ENCODE measurements around the gene LY9. TPM values are rescaled to one million over a fixed set of nuclear protein-coding genes. Genes with fewer than 3 reads are reported as not detected.

LY9 gene
- total RNA-seq, 1 experiment from 2014 or later = not detected

GRCh38 chr1:160799641-160800040 lies 3.7 kb downstream of the LY9 start:
- POLR2A ChIA-PET (ENCODE audit: low non-redundant PET) = no interaction called here
- no peak for DNase-seq (ENCODE audit: low spot score)
- H3K4me1 ChIP-seq (ENCODE audit: insufficient read depth, low read length, poor library complexity, severe bottlenecking) = no peaks in the 10 kb centered on the region
- no peaks in the 10 kb centered on the region for H3K9me3 ChIP-seq (ENCODE audit: low read depth, low read length, poor library complexity, severe bottlenecking)
- BruUV-seq (replicated peaks) = no TSS peak
- intact Hi-C loops (cut with micrococcal nuclease; ENCODE audit: unreplicated experiment) = no loop called here
- H3K4me3 ChIP-seq (ENCODE audit: low read depth, low read length, poor library complexity, severe bottlenecking) = no peak overlapping the region
- TF ChIP-seq CTCF (conservative IDR thresholded peaks at IDR 0.05; ENCODE audit: low read depth, low read length) (no peak), EZH2 (IDR thresholded peaks at IDR 0.05; ENCODE audit: borderline replicate concordance, low read depth, low read length, poor library complexity, severe bottlenecking) (no peak)
- H3K36me3 ChIP-seq (ENCODE audit: insufficient read depth, low read length, poor library complexity, severe bottlenecking) = no peaks in the 10 kb centered on the region
- H3K27ac ChIP-seq (ENCODE audit: low read depth, low read length, poor library complexity, severe bottlenecking) = no peak overlapping the region
- CTCF ChIA-PET = no interaction called here
- no peaks in the 10 kb centered on the region for H3K27me3 ChIP-seq (replicated peaks; ENCODE audit: insufficient read depth, low read depth, low read length, poor library complexity)

- ChIA-PET CTCF (no interaction called here), POLR2A (ENCODE audit: low non-redundant PET) (no interaction called here)
- no peak for DNase-seq (ENCODE audit: low spot score)
- Histone ChIP-seq H3K27ac (ENCODE audit: low read depth, low read length, poor library complexity, severe bottlenecking) (no peak overlapping the region), H3K4me3 (ENCODE audit: low read depth, low read length, poor library complexity, severe bottlenecking) (no peak overlapping the region), H3K4me1 (ENCODE audit: insufficient read depth, low read length, poor library complexity, severe bottlenecking) (no peaks in the 10 kb centered on the region), H3K9me3 (ENCODE audit: low read depth, low read length, poor library complexity, severe bottlenecking) (no peaks in the 10 kb centered on the region), H3K27me3 (replicated peaks; ENCODE audit: insufficient read depth, low read depth, low read length, poor library complexity) (no peaks in the 10 kb centered on the region), H3K36me3 (ENCODE audit: insufficient read depth, low read length, poor library complexity, severe bottlenecking) (no peaks in the 10 kb centered on the region)
- intact Hi-C loops (cut with micrococcal nuclease; ENCODE audit: unreplicated experiment) = no loop called here
- BruUV-seq (replicated peaks) = no TSS peak
- TF ChIP-seq EZH2 (IDR thresholded peaks at IDR 0.05; ENCODE audit: borderline replicate concordance, low read depth, low read length, poor library complexity, severe bottlenecking) (no peak), CTCF (conservative IDR thresholded peaks at IDR 0.05; ENCODE audit: low read depth, low read length) (no peak)
Measured at GRCh38 chr1:160800142-160800541, 4.2 kb downstream of the LY9 start.

GRCh38 chr1:160800645-160801408 lies 4.9 kb downstream of the LY9 start:
- Histone ChIP-seq H3K9me3 (ENCODE audit: low read depth, low read length, poor library complexity, severe bottlenecking) (no peaks in the 10 kb centered on the region), H3K27me3 (replicated peaks; ENCODE audit: insufficient read depth, low read depth, low read length, poor library complexity) (no peaks in the 10 kb centered on the region), H3K4me1 (ENCODE audit: insufficient read depth, low read length, poor library complexity, severe bottlenecking) (no peaks in the 10 kb centered on the region), H3K36me3 (ENCODE audit: insufficient read depth, low read length, poor library complexity, severe bottlenecking) (no peaks in the 10 kb centered on the region), H3K4me3 (ENCODE audit: low read depth, low read length, poor library complexity, severe bottlenecking) (no peak overlapping the region), H3K27ac (ENCODE audit: low read depth, low read length, poor library complexity, severe bottlenecking) (no peak overlapping the region)
- intact Hi-C loops (cut with micrococcal nuclease; ENCODE audit: unreplicated experiment) = no loop called here
- no peak for TF ChIP-seq EZH2 (IDR thresholded peaks at IDR 0.05; ENCODE audit: borderline replicate concordance, low read depth, low read length, poor library complexity, severe bottlenecking)
- no peak for TF ChIP-seq CTCF (conservative IDR thresholded peaks at IDR 0.05; ENCODE audit: low read depth, low read length)
- CTCF ChIA-PET = no interaction called here
- no peak for DNase-seq (ENCODE audit: low spot score)
- POLR2A ChIA-PET (ENCODE audit: low non-redundant PET) = no interaction called here
- BruUV-seq (replicated peaks) = no TSS peak
